IMR-90 (cell line): ENCODE results near the gene PRKAR1B. TPM values are rescaled to one million over a fixed set of nuclear protein-coding genes. Genes with fewer than 3 reads are reported as not detected.

ENCODE experiments used
- ATAC-seq: fragments of 200-7000 bp; cut with Tn5 transposase; 2 replicates; pipeline ENCODE4 v1.9.1; 2020; ENCODE audit warnings: low read depth, mild to moderate bottlenecking, moderate library complexity
- BruUV-seq: library from RNA; stranded (reverse); fragments of 400-500 nt; replicated peaks from 2 replicates; lab custom pipeline; 2021; lab: Mats Ljungman, UMichigan
- CTCF ChIA-PET: fragments of 300-600 bp; formaldehyde crosslinking; extraction: SDS; loops from one replicate; lab custom pipeline; 2021; ENCODE audit warnings: antibody characterized with exemption; lab: Yijun Ruan, JAX
- POLR2A ChIA-PET: fragments of 300-600 bp; sonication (Branson Sonifier 250); formaldehyde crosslinking; loops from one replicate; lab custom pipeline; 2022; ENCODE audit warnings: antibody characterized with exemption; ENCODE audit not compliant: unreplicated experiment; lab: Charles Lee
- DNase-seq: peaks from one replicate; pipeline ENCODE4 v3.0.0; 2013
- H2AFZ ChIP-seq: replicated peaks from 2 replicates; pipeline ENCODE3; 2013; ENCODE audit warnings: low read length, mild to moderate bottlenecking; ENCODE audit not compliant: poor library complexity
- H2AK5ac ChIP-seq: 2 replicates; pipeline ENCODE4 v1.6.1; 2013; ENCODE audit warnings: low read depth, low read length, inconsistent platforms
- H2AK9ac ChIP-seq: replicated peaks from 2 replicates; pipeline ENCODE3; 2013; ENCODE audit warnings: mild to moderate bottlenecking, low read depth, low read length, moderate library complexity; ENCODE audit not compliant: poor library complexity
- H2BK120ac ChIP-seq: 2 replicates; pipeline ENCODE4 v1.6.1; 2013; ENCODE audit warnings: low read depth, low read length, inconsistent platforms
- H2BK15ac ChIP-seq: 3 replicates; pipeline ENCODE4 v1.6.1; 2013; ENCODE audit warnings: low read depth, low read length, inconsistent platforms
- H2BK20ac ChIP-seq: 2 replicates; pipeline ENCODE4 v1.6.1; 2013; ENCODE audit warnings: low read depth, mild to moderate bottlenecking, inconsistent platforms, low read length, moderate library complexity
- H2BK5ac ChIP-seq: 2 replicates; pipeline ENCODE4 v1.6.1; 2013; ENCODE audit warnings: mild to moderate bottlenecking, low read depth, low read length, inconsistent platforms; ENCODE audit not compliant: poor library complexity, severe bottlenecking
- H3K14ac ChIP-seq: replicated peaks from 2 replicates; pipeline ENCODE4 v1.6.1; 2013; ENCODE audit warnings: low read depth, low read length, inconsistent platforms
- H3K18ac ChIP-seq: 2 replicates; pipeline ENCODE4 v1.6.1; 2013; ENCODE audit warnings: low read depth, low read length, control low read depth
- H3K23ac ChIP-seq: 2 replicates; pipeline ENCODE4 v1.6.1; 2013; ENCODE audit warnings: low read depth, low read length, inconsistent platforms
- H3K27ac ChIP-seq: 2 replicates; pipeline ENCODE4 v1.5.1; 2013; ENCODE audit warnings: mild to moderate bottlenecking, control low read depth, low read length; ENCODE audit not compliant: insufficient read depth
- H3K27me3 ChIP-seq: 2 replicates; pipeline ENCODE4 v1.6.1; 2013; ENCODE audit warnings: low read length; ENCODE audit not compliant: control insufficient read depth, insufficient read depth
- H3K36me3 ChIP-seq: 2 replicates; pipeline ENCODE4 v1.6.1; 2013; ENCODE audit warnings: low read length, mixed read lengths; ENCODE audit not compliant: control insufficient read depth, insufficient read depth
- H3K4ac ChIP-seq: 2 replicates; pipeline ENCODE4 v1.6.1; 2013; ENCODE audit warnings: low read depth, low read length, inconsistent platforms
- H3K4me1 ChIP-seq: 2 replicates; pipeline ENCODE4 v1.6.1; 2013; ENCODE audit warnings: low read length, mixed read lengths; ENCODE audit not compliant: control insufficient read depth, insufficient read depth
- H3K4me2 ChIP-seq: 2 replicates; pipeline ENCODE4 v1.6.1; 2013; ENCODE audit warnings: low read depth, mild to moderate bottlenecking, control low read depth, low read length, moderate library complexity
- H3K4me3 ChIP-seq: 2 replicates; pipeline ENCODE4 v1.5.1; 2013; ENCODE audit warnings: low read depth, mild to moderate bottlenecking, control low read depth, low read length, moderate library complexity; ENCODE audit not compliant: insufficient read depth
- H3K56ac ChIP-seq: 2 replicates; pipeline ENCODE4 v1.6.1; 2013; ENCODE audit warnings: low read length, inconsistent platforms; ENCODE audit not compliant: insufficient read depth; ENCODE audit errors: extremely low read depth
- H3K79me1 ChIP-seq, 2 experiments: 2 replicates each; pipeline ENCODE4 v1.6.1; 2013; ENCODE audit warnings: low read length in 2 of 2, inconsistent platforms in 1 of 2, low read depth in 1 of 2
- H3K9ac ChIP-seq: 2 replicates; pipeline ENCODE4 v1.6.1; 2013; ENCODE audit warnings: low read depth, low read length, control low read depth
- H3K9me1 ChIP-seq: 2 replicates; pipeline ENCODE4 v1.6.1; 2013; ENCODE audit warnings: low read length, inconsistent platforms; ENCODE audit not compliant: insufficient read depth
- H3K9me3 ChIP-seq: 2 replicates; pipeline ENCODE4 v1.6.1; 2013; ENCODE audit warnings: low read length; ENCODE audit not compliant: control insufficient read depth, insufficient read depth
- H4K20me1 ChIP-seq: 2 replicates; pipeline ENCODE4 v1.6.1; 2013; ENCODE audit warnings: low read length, inconsistent platforms; ENCODE audit not compliant: insufficient read depth
- H4K5ac ChIP-seq: 2 replicates; pipeline ENCODE4 v1.6.1; 2013; ENCODE audit warnings: mild to moderate bottlenecking, low read depth, low read length, control low read depth
- H4K8ac ChIP-seq, 2 experiments: 2 replicates each; pipeline ENCODE4 v1.6.1; 2013; ENCODE audit warnings: low read depth in 2 of 2, low read length in 2 of 2, control low read depth in 1 of 2, inconsistent platforms in 1 of 2
- H4K91ac ChIP-seq: 2 replicates; pipeline ENCODE4 v1.6.1; 2013; ENCODE audit warnings: low read depth, low read length, inconsistent platforms; ENCODE audit not compliant: insufficient read depth
- BHLHE40 ChIP-seq: fragments of 150-350 bp; IDR thresholded peaks from 2 replicates; pipeline ENCODE4 v1.6.1; 2016; ENCODE audit warnings: mild to moderate bottlenecking, low read depth, low read length
- FOS ChIP-seq: fragments of 150-350 bp; IDR thresholded peaks from 2 replicates; pipeline ENCODE4 v1.6.1; 2016; ENCODE audit warnings: low read depth, low read length
- MAFK ChIP-seq: IDR thresholded peaks from 2 replicates; pipeline ENCODE4 v1.6.1; 2012; ENCODE audit warnings: low read depth, low read length, improper control_type of control experiment
- MAZ ChIP-seq: IDR thresholded peaks from 2 replicates; pipeline ENCODE4 v1.6.1; 2012; ENCODE audit warnings: low read depth, mild to moderate bottlenecking, low read length, improper control_type of control experiment, moderate library complexity, borderline replicate concordance
- MXI1 ChIP-seq: IDR thresholded peaks from 2 replicates; pipeline ENCODE4 v1.6.1; 2012; ENCODE audit warnings: low read depth, mild to moderate bottlenecking, low read length, moderate library complexity, borderline replicate concordance
- NFE2L2 ChIP-seq: fragments of 150-350 bp; IDR thresholded peaks from 2 replicates; pipeline ENCODE4 v1.6.1; 2016; ENCODE audit warnings: low read depth, mild to moderate bottlenecking, low read length
- POLR2A ChIP-seq: IDR thresholded peaks from 2 replicates; pipeline ENCODE4 v1.6.1; 2012; ENCODE audit warnings: mild to moderate bottlenecking, low read depth, low read length
- RAD21 ChIP-seq: IDR thresholded peaks from 2 replicates; pipeline ENCODE4 v1.6.1; 2012; ENCODE audit warnings: low read length, improper control_type of control experiment
- RCOR1 ChIP-seq: IDR thresholded peaks from 2 replicates; pipeline ENCODE4 v1.6.1; 2012; ENCODE audit warnings: mild to moderate bottlenecking, low read length, improper control_type of control experiment; ENCODE audit not compliant: insufficient replicate concordance
- RFX5 ChIP-seq: IDR thresholded peaks from 2 replicates; pipeline ENCODE4 v1.8.0; 2012; ENCODE audit warnings: low read depth, mild to moderate bottlenecking, low read length, moderate library complexity
- SMC3 ChIP-seq: fragments of 150-350 bp; IDR thresholded peaks from 2 replicates; pipeline ENCODE4 v1.6.1; 2016; ENCODE audit warnings: low read depth, mild to moderate bottlenecking, antibody characterized with exemption, low read length, moderate library complexity
- USF2 ChIP-seq: fragments of 150-350 bp; IDR thresholded peaks from 2 replicates; pipeline ENCODE4 v1.6.1; 2017; ENCODE audit warnings: mild to moderate bottlenecking, antibody characterized with exemption, low read length, low read depth
- WGBS, 2 experiments: methylation state at CpG; one replicate each; pipeline versions ENCODE4 v1.1.5 to v1.1.7; 2013; ENCODE audit warnings: missing lambda C conversion rate in 2 of 2; ENCODE audit not compliant: insufficient read length in 1 of 2; ENCODE audit errors: extremely low coverage in 2 of 2; 5-methylcytosine and 5-hydroxymethylcytosine counted together
- dilution Hi-C: fragments of 300-500 bp; cut with HindIII; formaldehyde crosslinking; loops from one replicate; pipeline ENCODE4 v1.14.3; 2018; ENCODE audit warnings: low sequenced_read_pairs; ENCODE audit not compliant: unreplicated experiment
- in situ Hi-C: fragments of 300-500 bp; cut with MboI; formaldehyde crosslinking; loops from 3 replicates; pipeline ENCODE4 v1.14.3; 2019; ENCODE audit warnings: low sequenced_read_pairs, inconsistent platforms, mixed read lengths
- intact Hi-C: fragments of 100-400 bp; cut with micrococcal nuclease; formaldehyde crosslinking; loops from 2 replicates; pipeline ENCODE4 v1.10.0; 2022
- polyA plus RNA-seq, 3 experiments: library from polyadenylated mRNA; depleted of rRNA; stranded (reverse); fragments of >200 nt; gene quantifications; 2 replicates each; pipeline ENCODE4 v1.2.3, GENCODE V29; 2012; ENCODE audit warnings: low replicate concordance in 1 of 3
- total RNA-seq: library from RNA; depleted of rRNA; stranded (reverse); fragments of >200 nt; gene quantifications from 2 replicates; pipeline ENCODE4 v1.2.3, GENCODE V29; 2012
- TF ChIP-seq, protein P1 (sequence below): fragments of 150-350 bp; IDR thresholded peaks from 2 replicates; pipeline ENCODE4 v1.6.1; 2016; ENCODE audit warnings: low read depth, mild to moderate bottlenecking, low read length, moderate library complexity, borderline replicate concordance
- TF ChIP-seq, protein P2 (sequence below): conservative IDR thresholded peaks from 2 replicates; pipeline ENCODE4 v1.5.1; 2012; ENCODE audit warnings: mild to moderate bottlenecking, low read depth, low read length, improper control_type of control experiment

PRKAR1B gene
- total and polyA plus RNA-seq, 2 of the 4 experiments (the other 2 are of a cell fraction): 15.2 to 20.2 TPM

- 89% methylated on average over 27 of the region's 35 CpGs; no CpG with 5 or more reads in 1 of the 2 experiments for WGBS, 2 experiments
- Histone ChIP-seq H3K4ac (no peak overlapping the region), H3K9ac (no peak overlapping the region), H3K79me1 (no peaks in the 10 kb centered on the region; a peak in 1 of 4 replicates), H4K91ac (no peak overlapping the region), H3K36me3 (peaks cover 7% of the 10 kb centered on the region), H2BK5ac (no peak overlapping the region), H4K8ac (no peak overlapping the region), H2AFZ (no peak overlapping the region), H2AK9ac (no peak overlapping the region), H2BK15ac (no peak overlapping the region), H3K56ac (no peak overlapping the region), H4K20me1 (no peaks in the 10 kb centered on the region; the same call in 1 of the 2 replicates), H3K23ac (no peak overlapping the region), H3K4me1 (no peaks in the 10 kb centered on the region), H4K5ac (no peak overlapping the region), H3K9me1 (no peaks in the 10 kb centered on the region), H2BK20ac (no peak overlapping the region), H2BK120ac (no peak overlapping the region), H3K4me2 (no peak overlapping the region), H3K18ac (no peak overlapping the region), H3K27me3 (no peaks in the 10 kb centered on the region), H3K14ac (no peak overlapping the region), H3K27ac (no peak overlapping the region), H3K9me3 (no peaks in the 10 kb centered on the region; the same call in 1 of the 2 replicates), H3K4me3 (no peak overlapping the region), H2AK5ac (no peak overlapping the region)
- ChIA-PET CTCF (no interaction called here), POLR2A (no interaction called here)
- intact Hi-C loops: no loop called here
- DNase-seq: no peak
- in situ Hi-C loops: no loop called here
- BruUV-seq: no TSS peak
- TF ChIP-seq USF2 (no peak), FOS (no peak), MAFK (no peak), MAZ (no peak), BHLHE40 (no peak), MXI1 (no peak), RFX5 (no peak), SMC3 (no peak), POLR2A (no peak), NFE2L2 (no peak), RCOR1 (no peak), RAD21 (no peak)
- TF ChIP-seq, protein P1, sequence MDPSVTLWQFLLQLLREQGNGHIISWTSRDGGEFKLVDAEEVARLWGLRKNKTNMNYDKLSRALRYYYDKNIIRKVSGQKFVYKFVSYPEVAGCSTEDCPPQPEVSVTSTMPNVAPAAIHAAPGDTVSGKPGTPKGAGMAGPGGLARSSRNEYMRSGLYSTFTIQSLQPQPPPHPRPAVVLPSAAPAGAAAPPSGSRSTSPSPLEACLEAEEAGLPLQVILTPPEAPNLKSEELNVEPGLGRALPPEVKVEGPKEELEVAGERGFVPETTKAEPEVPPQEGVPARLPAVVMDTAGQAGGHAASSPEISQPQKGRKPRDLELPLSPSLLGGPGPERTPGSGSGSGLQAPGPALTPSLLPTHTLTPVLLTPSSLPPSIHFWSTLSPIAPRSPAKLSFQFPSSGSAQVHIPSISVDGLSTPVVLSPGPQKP: no peak
- TF ChIP-seq, protein P2, sequence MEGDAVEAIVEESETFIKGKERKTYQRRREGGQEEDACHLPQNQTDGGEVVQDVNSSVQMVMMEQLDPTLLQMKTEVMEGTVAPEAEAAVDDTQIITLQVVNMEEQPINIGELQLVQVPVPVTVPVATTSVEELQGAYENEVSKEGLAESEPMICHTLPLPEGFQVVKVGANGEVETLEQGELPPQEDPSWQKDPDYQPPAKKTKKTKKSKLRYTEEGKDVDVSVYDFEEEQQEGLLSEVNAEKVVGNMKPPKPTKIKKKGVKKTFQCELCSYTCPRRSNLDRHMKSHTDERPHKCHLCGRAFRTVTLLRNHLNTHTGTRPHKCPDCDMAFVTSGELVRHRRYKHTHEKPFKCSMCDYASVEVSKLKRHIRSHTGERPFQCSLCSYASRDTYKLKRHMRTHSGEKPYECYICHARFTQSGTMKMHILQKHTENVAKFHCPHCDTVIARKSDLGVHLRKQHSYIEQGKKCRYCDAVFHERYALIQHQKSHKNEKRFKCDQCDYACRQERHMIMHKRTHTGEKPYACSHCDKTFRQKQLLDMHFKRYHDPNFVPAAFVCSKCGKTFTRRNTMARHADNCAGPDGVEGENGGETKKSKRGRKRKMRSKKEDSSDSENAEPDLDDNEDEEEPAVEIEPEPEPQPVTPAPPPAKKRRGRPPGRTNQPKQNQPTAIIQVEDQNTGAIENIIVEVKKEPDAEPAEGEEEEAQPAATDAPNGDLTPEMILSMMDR: no peak
- dilution Hi-C loops: no loop called here
- ATAC-seq: no peak
Observed at GRCh38 chr7:500521-501420, 226.3 kb downstream of the PRKAR1B start.
